ACHN (cell line): ENCODE results near the gene MAP3K20.
"Not testable (repeated sequence)": the region's sequence is repeated elsewhere in the genome, so short reads cannot be mapped to it uniquely, and the experiment has no call there.

Experiments
- DNase-seq: peaks from one replicate; pipeline ENCODE4 v3.0.0-alpha.2; 2015
- in situ Hi-C: cut with HindIII; loops from 2 replicates; pipeline ENCODE4 v1.10.0; 2017; ENCODE audit warnings: low sequenced_read_pairs, low pct_ligation_motif_present, low pct_unique_long_range_greater_than_20kb

Gene MAP3K20

GRCh38 chr2:173207124-173207523 lies 131.5 kb downstream of the MAP3K20 start:
- not testable (repeated sequence) for DNase-seq
- in situ Hi-C loops: loop anchor here (25.0 kb wide), 1 partner anchor 170 kb away; no protein-coding TSS in a partner anchor

- peak; percentile 80 for DNase-seq
- in situ Hi-C loops: loop anchor here (25.0 kb wide), 1 partner anchor 173 kb away; no protein-coding TSS in a partner anchor
Observed at GRCh38 chr2:173210270-173211196, 134.9 kb downstream of the MAP3K20 start.

GRCh38 chr2:173213181-173213580 lies 137.5 kb downstream of the MAP3K20 start:
- in situ Hi-C loops: loop anchor here (25.0 kb wide), 1 partner anchor 176 kb away; no protein-coding TSS in a partner anchor
- no peak for DNase-seq

DNA sequence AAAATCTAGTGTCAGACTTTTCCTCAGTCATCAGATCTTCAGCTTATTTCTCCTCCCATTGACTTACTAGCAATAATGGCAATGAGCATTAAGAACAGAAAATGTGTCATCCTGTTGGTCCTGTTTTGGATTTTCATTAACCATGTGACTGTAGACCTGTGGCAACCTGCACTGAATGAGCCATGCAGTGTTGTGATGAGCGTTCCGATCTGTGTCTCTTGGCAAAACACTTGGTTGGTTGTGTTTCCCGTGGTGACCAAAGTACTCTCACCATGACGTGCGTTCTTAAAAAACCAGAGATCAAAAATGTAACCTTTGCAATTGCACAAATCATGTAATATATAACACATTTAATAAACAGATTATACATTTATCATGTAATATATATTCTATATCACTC lies 138.6 kb downstream of the MAP3K20 start:
- DNase-seq: no peak
- in situ Hi-C loops: loop anchor here (25.0 kb wide), 1 partner anchor 177 kb away; no protein-coding TSS in a partner anchor

- no peak for DNase-seq
- in situ Hi-C loops: loop anchor here (25.0 kb wide), 1 partner anchor 178 kb away; no protein-coding TSS in a partner anchor
Observed at GRCh38 chr2:173215316-173215715, 139.7 kb downstream of the MAP3K20 start.

GRCh38 chr2:173216051-173216450 lies 140.4 kb downstream of the MAP3K20 start:
- in situ Hi-C loops: loop anchor here (25.0 kb wide), 1 partner anchor 179 kb away; no protein-coding TSS in a partner anchor

GRCh38 chr2:173216668-173217067 lies 141.0 kb downstream of the MAP3K20 start:
- in situ Hi-C loops: loop anchor here (25.0 kb wide), 1 partner anchor 179 kb away; no protein-coding TSS in a partner anchor
- DNase-seq: no peak

More at GRCh38 chr2:173216051-173216450, 140.4 kb downstream of the MAP3K20 start:
- DNase-seq: no peak

- DNase-seq: no peak
- in situ Hi-C loops: loop anchor here (25.0 kb wide), 1 partner anchor 180 kb away; no protein-coding TSS in a partner anchor
Observed at GRCh38 chr2:173217116-173217840, 141.6 kb downstream of the MAP3K20 start.

GRCh38 chr2:173218326-173219056 lies 142.8 kb downstream of the MAP3K20 start:
- in situ Hi-C loops: loop anchor here (25.0 kb wide), 1 partner anchor 181 kb away; no protein-coding TSS in a partner anchor
- no peak for DNase-seq

GRCh38 chr2:173221132-173221695 lies 145.6 kb downstream of the MAP3K20 start:
- in situ Hi-C loops: loop anchor here (25.0 kb wide), 1 partner anchor 184 kb away; no protein-coding TSS in a partner anchor
- no peak for DNase-seq

- in situ Hi-C loops: loop anchor here (25.0 kb wide), 1 partner anchor 185 kb away; no protein-coding TSS in a partner anchor
- DNase-seq: no peak
Observed at GRCh38 chr2:173221937-173222594, 146.4 kb downstream of the MAP3K20 start.

GRCh38 chr2:173223871-173224270 lies 148.2 kb downstream of the MAP3K20 start:
- in situ Hi-C loops: loop anchor here (25.0 kb wide), 1 partner anchor 187 kb away; no protein-coding TSS in a partner anchor
- no peak for DNase-seq

DNA sequence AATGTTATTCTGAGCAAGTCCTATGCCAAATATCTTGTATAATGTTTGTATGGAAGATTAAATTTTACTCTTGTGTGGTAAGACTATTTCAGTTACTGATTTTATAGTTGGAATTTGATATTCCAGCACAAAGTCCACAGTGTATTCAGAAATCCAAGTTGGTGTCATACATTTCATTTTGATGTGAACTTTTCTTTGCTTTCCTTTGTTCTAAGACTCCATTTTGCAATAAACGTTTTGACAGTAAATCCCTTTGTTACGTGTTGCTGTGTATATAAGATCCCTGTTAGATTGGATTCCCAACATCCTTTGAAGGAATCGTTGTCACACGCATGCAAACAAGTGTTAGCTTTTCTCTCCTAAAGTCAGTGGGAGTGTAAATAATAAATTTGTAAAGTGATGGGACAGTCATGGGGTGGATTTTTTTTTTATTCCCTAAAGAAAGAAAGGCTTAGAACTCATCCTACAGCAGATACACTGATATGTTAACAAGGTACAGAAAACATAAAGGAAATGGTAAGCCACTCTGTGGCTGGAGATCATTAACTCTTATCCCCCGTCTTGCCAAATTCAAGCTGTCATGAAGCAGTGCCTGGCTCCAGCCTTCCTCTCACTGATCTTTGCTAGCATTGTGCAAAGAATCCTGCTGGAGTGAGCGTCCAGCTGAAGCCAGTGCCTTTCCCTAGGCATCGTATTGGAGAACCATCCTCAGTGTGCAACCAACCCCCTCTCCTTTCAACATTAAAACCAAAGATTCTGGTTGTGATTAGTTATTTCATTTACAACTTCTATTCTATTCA lies 151.5 kb downstream of the MAP3K20 start:
- no peak for DNase-seq
- in situ Hi-C loops: no loop called here

DNA sequence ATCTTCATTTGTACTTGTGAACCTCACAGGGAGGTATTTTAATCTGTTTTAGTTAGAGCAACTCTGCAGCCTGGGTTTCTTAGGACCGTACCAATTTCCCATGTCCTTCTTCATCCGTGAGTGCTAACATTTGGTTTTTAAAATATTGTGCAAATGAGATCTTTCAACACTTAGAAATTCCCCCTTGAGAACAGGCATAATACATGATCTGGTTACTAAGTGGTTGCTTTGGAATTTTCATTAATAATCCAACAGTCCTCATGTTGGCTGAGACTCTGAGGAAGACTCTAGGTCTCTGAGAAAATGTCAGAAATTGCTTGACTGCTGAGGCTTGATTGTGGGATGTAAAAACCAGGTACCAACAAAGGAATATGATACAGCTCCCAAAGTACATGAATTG lies 153.4 kb downstream of the MAP3K20 start:
- DNase-seq: no peak

GRCh38 chr2:173230181-173230580 lies 154.5 kb downstream of the MAP3K20 start:
- DNase-seq: no peak
- in situ Hi-C loops: no loop called here

More for the DNA sequence above, 153.4 kb downstream of the MAP3K20 start:
- in situ Hi-C loops: no loop called here

DNA sequence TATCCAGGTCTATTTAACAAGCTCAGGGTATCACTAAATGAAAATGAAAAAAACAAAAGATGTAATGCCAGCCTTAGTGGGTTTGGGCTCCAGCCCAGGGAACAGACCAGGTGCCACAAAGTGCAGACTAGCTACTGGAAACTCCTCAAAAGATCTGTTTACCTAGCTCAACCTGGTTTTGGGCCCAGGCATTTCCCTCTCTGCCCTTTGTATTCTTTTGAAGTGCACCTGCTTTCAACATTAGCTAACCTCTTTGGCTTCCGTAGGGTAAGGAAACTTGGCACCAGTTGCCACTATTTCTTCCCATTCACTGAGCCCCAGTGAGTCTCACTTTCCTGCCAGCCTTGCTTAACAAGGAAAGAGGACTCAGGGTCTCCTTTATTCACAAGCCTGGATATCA lies 155.4 kb downstream of the MAP3K20 start:
- in situ Hi-C loops: no loop called here
- no peak for DNase-seq
